Measurements from ENCODE around the gene CST1. TPM values are rescaled to one million over a fixed set of nuclear protein-coding genes. Genes with fewer than 3 reads are reported as not detected.
"Not testable (repeated sequence)": the region's sequence is repeated elsewhere in the genome, so short reads cannot be mapped to it uniquely, and the experiment has no call there.

The CST1 gene
- total RNA-seq, 2 experiments from 2014 or later: not detected

DNA sequence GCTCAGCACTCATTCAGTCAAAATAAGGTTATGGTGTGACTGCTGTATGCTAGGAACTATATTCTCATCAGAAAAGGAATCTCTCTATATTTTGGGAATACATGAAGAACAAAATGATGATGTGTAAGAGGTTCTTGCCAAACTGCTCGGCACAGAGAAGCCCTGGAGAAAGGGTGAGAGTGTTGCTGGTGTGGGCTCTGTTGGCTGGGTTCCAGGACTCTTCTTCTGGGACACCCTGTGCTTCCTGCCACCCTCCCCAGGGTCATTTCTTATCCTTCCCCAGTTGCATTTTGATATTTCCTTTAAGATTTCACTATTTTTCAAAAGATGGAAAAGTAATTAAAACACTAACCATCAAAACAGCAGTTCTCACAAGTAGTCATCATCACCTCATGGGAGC lies 28.8 kb downstream of the CST1 start:
- Mint-ChIP-seq H3K4me1 (ENCODE audit: low read depth) (no peaks in the 10 kb centered on the region), H3K9me3 (no peaks in the 10 kb centered on the region), H3K36me3 (ENCODE audit: low read depth) (no peaks in the 10 kb centered on the region), H3K4me3 (no peak overlapping the region), H3K27ac (no peak overlapping the region), H3K27me3 (peaks cover 11% of the 10 kb centered on the region)
- ChIA-PET POLR2A (no interaction called here), CTCF (no interaction called here)
- DNase-seq (no peak), ATAC-seq (ENCODE audit: poor library complexity) (no peak)
- Histone ChIP-seq H3K4me3 (ENCODE audit: low read length) (no peak overlapping the region), H3K27me3 (ENCODE audit: control insufficient read depth in 1 of 2, insufficient read depth in 2 of 2, low read length in 2 of 2) (no peaks in the 10 kb centered on the region), H3K4me1 (ENCODE audit: insufficient read depth, low read length) (no peaks in the 10 kb centered on the region), H3K27ac (ENCODE audit: low read depth in 1 of 2, low read length in 2 of 2) (no peak overlapping the region), H3K36me3 (ENCODE audit: insufficient read depth, low read length) (no peaks in the 10 kb centered on the region), H3K9me3 (ENCODE audit: control insufficient read depth in 1 of 2, insufficient read depth in 1 of 2, low read length in 2 of 2) (no peaks in the 10 kb centered on the region)
- intact Hi-C loops (cut with DNase I, micrococcal nuclease): no loop called here
- TF ChIP-seq CTCF (IDR thresholded peaks at IDR 0.05): no peak

- H3K4me1 Mint-ChIP-seq (ENCODE audit: low read depth); H3K36me3 Mint-ChIP-seq (ENCODE audit: low read depth); H3K27me3 ChIP-seq (ENCODE audit: control insufficient read depth in 1 of 2, insufficient read depth in 2 of 2, low read length in 2 of 2); DNase-seq; POLR2A ChIA-PET; H3K27ac Mint-ChIP-seq; H3K4me3 ChIP-seq (ENCODE audit: low read length); ATAC-seq (ENCODE audit: poor library complexity); H3K9me3 ChIP-seq (ENCODE audit: control insufficient read depth in 1 of 2, insufficient read depth in 1 of 2, low read length in 2 of 2); H3K27ac ChIP-seq (ENCODE audit: low read depth in 1 of 2, low read length in 2 of 2); intact Hi-C loops (cut with DNase I, micrococcal nuclease); H3K4me1 ChIP-seq (ENCODE audit: insufficient read depth, low read length); H3K9me3 Mint-ChIP-seq; H3K4me3 Mint-ChIP-seq; H3K36me3 ChIP-seq (ENCODE audit: insufficient read depth, low read length); CTCF ChIA-PET: not testable (repeated sequence)
- H3K27me3 Mint-ChIP-seq: peaks cover 16% of the 10 kb centered on the region
Measured at GRCh38 chr20:23719351-23719750, 31.4 kb downstream of the CST1 start.

DNA sequence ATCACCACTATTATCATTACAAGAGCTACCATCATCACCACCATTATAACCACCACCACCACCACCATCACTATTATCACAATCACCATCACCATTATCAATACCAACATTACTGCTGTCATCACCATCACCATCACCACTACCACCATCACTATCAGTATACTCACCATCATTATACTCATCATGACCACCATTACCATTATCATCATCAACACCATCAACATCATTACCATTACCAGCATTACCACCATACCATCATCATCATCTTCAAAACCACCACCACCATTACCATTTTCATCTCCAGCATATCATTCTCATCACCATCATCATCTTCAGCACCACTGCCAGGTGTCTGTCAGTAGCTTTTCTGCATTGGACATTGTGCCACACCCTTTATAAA lies 39.0 kb downstream of the CST1 start:
- H3K4me3 Mint-ChIP-seq, CTCF ChIA-PET: not testable (repeated sequence)

GRCh38 chr20:23710771-23711170 lies 40.0 kb downstream of the CST1 start:
- ChIA-PET CTCF (no interaction called here), POLR2A (no interaction called here)
- Histone ChIP-seq H3K27ac (ENCODE audit: low read depth in 1 of 2, low read length in 2 of 2) (no peak overlapping the region), H3K4me1 (ENCODE audit: insufficient read depth, low read length) (no peaks in the 10 kb centered on the region), H3K9me3 (ENCODE audit: control insufficient read depth in 1 of 2, insufficient read depth in 1 of 2, low read length in 2 of 2) (no peaks in the 10 kb centered on the region), H3K4me3 (ENCODE audit: low read length) (no peak overlapping the region), H3K36me3 (ENCODE audit: insufficient read depth, low read length) (no peaks in the 10 kb centered on the region), H3K27me3 (ENCODE audit: control insufficient read depth in 1 of 2, insufficient read depth in 2 of 2, low read length in 2 of 2) (no peaks in the 10 kb centered on the region)
- no peaks in the 10 kb centered on the region for H3K36me3 Mint-ChIP-seq (ENCODE audit: low read depth)
- no peak for ATAC-seq (ENCODE audit: poor library complexity)
- H3K27ac Mint-ChIP-seq: no peak overlapping the region
- DNase-seq: no peak
- intact Hi-C loops (cut with DNase I, micrococcal nuclease): no loop called here
- H3K27me3 Mint-ChIP-seq: peaks cover 4% of the 10 kb centered on the region
- H3K4me1 Mint-ChIP-seq (ENCODE audit: low read depth): no peaks in the 10 kb centered on the region
- H3K4me3 Mint-ChIP-seq: no peak overlapping the region
- H3K9me3 Mint-ChIP-seq: no peaks in the 10 kb centered on the region
- TF ChIP-seq CTCF (IDR thresholded peaks at IDR 0.05): no peak

More for the DNA sequence above, 39.0 kb downstream of the CST1 start:
- H3K4me3 ChIP-seq (ENCODE audit: low read length); H3K27ac ChIP-seq (ENCODE audit: low read depth in 1 of 2, low read length in 2 of 2); DNase-seq; ATAC-seq (ENCODE audit: poor library complexity); H3K36me3 ChIP-seq (ENCODE audit: insufficient read depth, low read length); H3K27me3 Mint-ChIP-seq; POLR2A ChIA-PET; H3K27ac Mint-ChIP-seq; H3K27me3 ChIP-seq (ENCODE audit: control insufficient read depth in 1 of 2, insufficient read depth in 2 of 2, low read length in 2 of 2); H3K4me1 ChIP-seq (ENCODE audit: insufficient read depth, low read length); H3K4me1 Mint-ChIP-seq (ENCODE audit: low read depth); H3K9me3 Mint-ChIP-seq; intact Hi-C loops (cut with DNase I, micrococcal nuclease); H3K9me3 ChIP-seq (ENCODE audit: control insufficient read depth in 1 of 2, insufficient read depth in 1 of 2, low read length in 2 of 2); H3K36me3 Mint-ChIP-seq (ENCODE audit: low read depth): not testable (repeated sequence)
